ENCODE results near the gene POT1.
"Not testable (repeated sequence)": the region's sequence is repeated elsewhere in the genome, so short reads cannot be mapped to it uniquely, and the experiment has no call there.

The POT1 gene, protein sequence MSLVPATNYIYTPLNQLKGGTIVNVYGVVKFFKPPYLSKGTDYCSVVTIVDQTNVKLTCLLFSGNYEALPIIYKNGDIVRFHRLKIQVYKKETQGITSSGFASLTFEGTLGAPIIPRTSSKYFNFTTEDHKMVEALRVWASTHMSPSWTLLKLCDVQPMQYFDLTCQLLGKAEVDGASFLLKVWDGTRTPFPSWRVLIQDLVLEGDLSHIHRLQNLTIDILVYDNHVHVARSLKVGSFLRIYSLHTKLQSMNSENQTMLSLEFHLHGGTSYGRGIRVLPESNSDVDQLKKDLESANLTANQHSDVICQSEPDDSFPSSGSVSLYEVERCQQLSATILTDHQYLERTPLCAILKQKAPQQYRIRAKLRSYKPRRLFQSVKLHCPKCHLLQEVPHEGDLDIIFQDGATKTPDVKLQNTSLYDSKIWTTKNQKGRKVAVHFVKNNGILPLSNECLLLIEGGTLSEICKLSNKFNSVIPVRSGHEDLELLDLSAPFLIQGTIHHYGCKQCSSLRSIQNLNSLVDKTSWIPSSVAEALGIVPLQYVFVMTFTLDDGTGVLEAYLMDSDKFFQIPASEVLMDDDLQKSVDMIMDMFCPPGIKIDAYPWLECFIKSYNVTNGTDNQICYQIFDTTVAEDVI

GRCh38 chr7:124929467-124930172 is at the start of gene POT1:
POT1 (minus strand) TSS chr7:124929825; CDS start chr7:124897173, 32,652 bp downstream.
- DNase-seq (ENCODE audit: low read depth in 2 of 2): peak; percentile 93 to 96

DNA sequence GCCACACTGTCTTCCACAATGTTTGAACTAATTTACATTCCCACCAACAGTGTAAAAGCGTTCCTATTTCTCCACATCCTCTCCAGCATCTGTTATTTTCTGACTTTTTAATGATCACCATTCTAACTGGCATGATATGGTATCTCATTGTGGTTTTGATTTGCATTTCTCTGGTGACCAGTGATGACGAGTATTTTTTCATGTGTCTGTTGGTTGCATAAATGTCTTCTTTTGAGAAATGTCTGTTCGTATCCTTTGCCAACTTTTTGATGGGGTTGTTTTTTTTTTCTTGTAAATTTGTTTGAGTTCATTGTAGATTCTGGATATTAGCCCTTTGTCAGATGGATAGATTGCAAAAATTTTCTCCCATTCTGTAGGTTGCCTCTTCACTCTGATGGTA is 45.5 kb upstream of the POT1 start:
- not testable (repeated sequence) for DNase-seq (ENCODE audit: low read depth in 2 of 2)

GRCh38 chr7:124965553-124965952 is 35.9 kb upstream of the POT1 start:
- DNase-seq (ENCODE audit: low read depth in 2 of 2): no peak

GRCh38 chr7:124959676-124960075 is 30.1 kb upstream of the POT1 start:
- no peak for DNase-seq (ENCODE audit: low read depth in 2 of 2)

- DNase-seq (ENCODE audit: low read depth in 2 of 2): not testable (repeated sequence)
Measured at GRCh38 chr7:124957952-124958351, 28.3 kb upstream of the POT1 start.

GRCh38 chr7:124956160-124956559 is 26.5 kb upstream of the POT1 start:
- no peak for DNase-seq (ENCODE audit: low read depth in 2 of 2)

GRCh38 chr7:124954790-124955189 is 25.2 kb upstream of the POT1 start:
- DNase-seq (ENCODE audit: low read depth in 2 of 2): no peak

- DNase-seq (ENCODE audit: low read depth in 2 of 2): no peak
Measured at GRCh38 chr7:124945680-124946079, 16.1 kb upstream of the POT1 start.

DNA sequence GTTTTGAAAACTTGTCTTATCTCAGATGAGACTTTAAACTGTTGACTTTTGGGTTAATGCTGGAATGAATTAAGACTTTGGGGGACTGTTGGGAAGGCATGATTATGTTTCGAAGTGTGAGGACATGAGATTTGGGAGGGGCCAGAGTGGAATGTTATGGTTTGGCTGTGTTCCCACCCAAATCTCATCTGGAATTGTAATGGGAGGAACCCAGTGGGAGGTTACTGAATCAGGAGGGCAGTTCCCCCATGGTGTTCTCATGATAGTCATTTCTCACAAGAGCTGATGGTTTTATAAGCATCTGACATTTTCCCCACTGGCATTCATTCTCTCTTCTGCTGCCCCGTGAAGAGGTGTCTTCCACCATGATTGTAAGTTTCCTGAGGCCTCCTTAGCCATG is 13.8 kb upstream of the POT1 start:
- DNase-seq (ENCODE audit: low read depth in 2 of 2): no peak

GRCh38 chr7:124942399-124942798 is 12.8 kb upstream of the POT1 start:
- DNase-seq (ENCODE audit: low read depth in 2 of 2): no peak

GRCh38 chr7:124940306-124940705 is 10.7 kb upstream of the POT1 start:
- no peak for DNase-seq (ENCODE audit: low read depth in 2 of 2)

GRCh38 chr7:124938128-124938527 is 8.5 kb upstream of the POT1 start:
- DNase-seq (ENCODE audit: low read depth in 2 of 2): no peak

DNA sequence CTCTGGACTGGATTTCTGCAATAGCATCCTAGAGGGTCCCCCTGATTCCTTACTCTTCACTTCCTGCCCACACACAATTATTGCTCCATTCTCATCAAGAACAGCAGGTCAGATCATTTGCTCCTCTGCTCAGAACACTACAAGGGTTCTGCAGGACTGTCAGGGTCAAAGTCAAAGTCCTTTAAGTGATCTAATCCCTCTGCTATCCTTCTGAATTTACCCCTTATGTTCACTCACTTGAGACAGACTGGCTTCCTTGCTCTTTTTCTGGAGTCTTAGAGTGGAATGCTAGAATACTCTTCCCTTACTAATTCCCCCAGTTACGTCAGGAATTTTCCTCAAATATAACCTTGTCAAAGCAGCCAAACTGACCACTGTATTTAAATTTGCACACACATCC is 7.5 kb upstream of the POT1 start:
- DNase-seq (ENCODE audit: low read depth in 2 of 2): no peak

- no peak for DNase-seq (ENCODE audit: low read depth in 2 of 2)
Measured at GRCh38 chr7:124934841-124935240, 5.2 kb upstream of the POT1 start.

DNA sequence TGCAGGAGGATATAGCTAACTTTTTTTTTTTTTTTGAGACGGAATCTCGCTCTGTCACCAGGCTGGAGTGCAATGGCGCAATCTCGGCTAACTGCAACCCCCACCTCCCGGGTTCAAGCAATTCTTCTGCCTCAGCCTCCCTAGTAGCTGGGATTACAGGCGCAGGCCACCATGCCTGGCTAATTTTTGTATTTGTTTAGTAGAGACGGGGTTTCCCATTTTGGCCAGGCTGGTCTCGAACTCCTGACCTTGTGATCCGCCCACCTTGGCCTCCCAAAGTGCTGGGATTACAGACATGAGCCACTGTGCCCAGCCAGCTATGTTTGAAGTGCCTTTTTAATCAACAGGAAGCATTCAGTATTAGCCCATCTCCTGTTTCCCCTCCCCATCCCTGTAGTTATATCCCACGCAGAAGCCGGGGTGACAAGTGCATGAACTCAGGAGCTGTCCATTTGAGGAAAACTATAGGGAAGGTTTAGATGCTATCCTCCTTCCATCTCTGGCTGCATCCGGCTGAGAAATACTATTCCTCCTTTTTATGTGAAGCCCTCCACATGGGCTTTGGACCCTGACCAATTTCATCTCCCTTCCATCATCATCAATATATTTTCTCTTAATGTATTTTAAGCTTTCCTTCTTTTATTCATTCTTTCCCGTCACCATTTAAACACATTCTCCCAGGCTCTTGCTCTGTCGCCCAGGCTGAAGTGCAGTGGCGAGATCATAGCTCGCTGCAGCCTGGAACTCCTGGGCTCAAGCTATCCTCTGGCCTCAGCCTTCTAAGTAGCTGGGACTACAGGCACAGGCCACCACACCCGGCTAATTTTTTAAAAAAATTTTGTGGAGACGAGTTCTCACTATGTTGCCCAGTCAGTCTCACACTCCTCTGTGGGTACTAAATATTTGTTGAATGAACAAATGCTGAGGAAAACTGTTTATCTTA is 1.3 kb upstream of the POT1 start:
- no peak for DNase-seq (ENCODE audit: low read depth in 2 of 2)

GRCh38 chr7:124930173-124930623 is 573 bp upstream of the POT1 start:
- DNase-seq (ENCODE audit: low read depth in 2 of 2): no peak

DNA sequence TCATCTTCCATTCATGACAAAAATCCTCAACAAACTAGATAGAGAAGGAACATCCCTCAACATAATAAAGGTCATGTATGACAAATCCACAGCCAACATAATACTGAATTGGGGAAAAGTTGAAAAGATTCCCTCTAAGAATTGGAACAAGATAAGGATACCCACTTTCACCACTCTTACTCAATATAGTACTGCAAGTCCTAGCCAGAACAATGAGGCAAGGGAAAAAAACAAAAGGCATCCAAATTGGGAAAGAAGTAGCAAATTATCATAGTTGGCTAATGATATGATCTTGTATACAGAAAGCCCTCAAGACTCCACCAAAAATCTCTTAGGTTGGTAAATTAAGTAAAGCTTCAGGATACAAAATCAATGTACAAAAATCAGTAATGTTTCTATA is 4.7 kb downstream of the POT1 start:
- no peak for DNase-seq (ENCODE audit: low read depth in 2 of 2)

GRCh38 chr7:124922200-124922599 is 7.4 kb downstream of the POT1 start:
- DNase-seq (ENCODE audit: low read depth in 2 of 2): no peak

DNA sequence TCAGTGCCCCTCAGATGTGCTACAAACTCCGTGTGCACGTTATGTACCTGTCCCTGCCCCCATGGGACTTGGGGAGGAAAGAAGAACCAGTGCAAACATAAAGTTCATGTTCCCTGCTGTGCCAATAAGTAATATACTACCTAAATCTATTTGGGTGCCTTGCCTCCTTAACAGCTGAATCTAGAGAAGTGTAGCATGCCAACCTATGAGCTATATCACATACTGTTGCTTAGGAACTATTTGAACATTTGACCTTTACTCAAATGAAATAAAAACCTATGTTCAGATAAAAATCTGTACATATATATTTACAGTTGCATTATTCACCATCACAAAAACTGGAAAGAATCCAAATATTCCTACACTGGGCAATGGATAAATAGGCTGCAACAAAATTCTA is 9.8 kb downstream of the POT1 start:
- DNase-seq (ENCODE audit: low read depth in 2 of 2): no peak

- DNase-seq (ENCODE audit: low read depth in 2 of 2): no peak
Measured at GRCh38 chr7:124918662-124919061, 11.0 kb downstream of the POT1 start.

GRCh38 chr7:124915242-124915641 is 14.4 kb downstream of the POT1 start:
- no peak for DNase-seq (ENCODE audit: low read depth in 2 of 2)

DNA sequence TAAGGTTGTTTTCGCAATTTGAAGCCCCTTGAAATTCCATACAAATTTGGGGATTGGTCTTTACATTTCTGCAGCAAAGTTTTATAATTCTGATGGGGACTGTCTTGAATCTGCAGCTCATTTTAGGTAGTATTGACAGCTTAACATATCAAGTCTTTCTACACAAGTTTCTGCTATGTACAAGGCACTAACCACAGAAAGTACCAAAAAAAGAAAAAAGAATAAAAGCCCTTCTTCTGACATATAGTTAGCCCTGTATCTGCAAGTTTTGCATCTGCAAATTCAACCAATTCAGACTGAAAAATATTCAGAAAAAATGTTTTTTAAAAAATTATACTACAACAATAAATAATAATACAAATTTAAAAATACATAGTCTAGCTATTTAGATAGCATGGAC is 15.3 kb downstream of the POT1 start:
- DNase-seq (ENCODE audit: low read depth in 2 of 2): no peak
